Ramos (cell line): ENCODE measurements around the gene SLC24A2.
"Not testable (repeated sequence)": the region's sequence is repeated elsewhere in the genome, so short reads cannot be mapped to it uniquely, and the experiment has no call there.

Experiments
- in situ Hi-C: fragments of 300-500 bp; cut with MboI; formaldehyde crosslinking; loops from one replicate; pipeline ENCODE4 v1.14.3; 2022; ENCODE audit warnings: low sequenced_read_pairs; ENCODE audit not compliant: unreplicated experiment

Gene SLC24A2

GRCh38 chr9:19788614-19789271, at the start of gene SLC24A2:
TSS of gene SLC24A2 (minus strand) at chr9:19789037.
- in situ Hi-C loops, result no loop called here

DNA sequence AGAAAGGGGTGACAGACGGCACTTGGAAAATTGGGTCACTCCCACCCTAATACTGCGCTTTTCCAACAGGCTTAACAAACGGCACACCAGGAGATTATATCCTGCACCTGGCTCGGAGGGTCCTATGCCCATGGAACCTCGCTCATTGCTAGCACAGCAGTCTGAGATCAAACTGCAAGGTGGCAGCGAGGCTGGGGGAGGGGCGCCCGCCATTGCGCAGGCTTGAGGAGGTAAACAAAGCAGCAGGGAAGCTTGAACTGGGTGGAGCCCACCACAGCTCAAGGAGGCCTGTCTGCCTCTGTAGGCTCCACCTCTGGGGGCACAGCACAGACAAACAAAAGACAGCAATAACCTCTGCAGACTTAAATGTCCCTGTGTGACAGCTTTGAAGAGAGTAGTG, 44.5 kb upstream of the SLC24A2 start:
- in situ Hi-C loops, result not testable (repeated sequence)

- in situ Hi-C loops, result no loop called here
Measured at GRCh38 chr9:19830796-19831195, 42.0 kb upstream of the SLC24A2 start.

DNA sequence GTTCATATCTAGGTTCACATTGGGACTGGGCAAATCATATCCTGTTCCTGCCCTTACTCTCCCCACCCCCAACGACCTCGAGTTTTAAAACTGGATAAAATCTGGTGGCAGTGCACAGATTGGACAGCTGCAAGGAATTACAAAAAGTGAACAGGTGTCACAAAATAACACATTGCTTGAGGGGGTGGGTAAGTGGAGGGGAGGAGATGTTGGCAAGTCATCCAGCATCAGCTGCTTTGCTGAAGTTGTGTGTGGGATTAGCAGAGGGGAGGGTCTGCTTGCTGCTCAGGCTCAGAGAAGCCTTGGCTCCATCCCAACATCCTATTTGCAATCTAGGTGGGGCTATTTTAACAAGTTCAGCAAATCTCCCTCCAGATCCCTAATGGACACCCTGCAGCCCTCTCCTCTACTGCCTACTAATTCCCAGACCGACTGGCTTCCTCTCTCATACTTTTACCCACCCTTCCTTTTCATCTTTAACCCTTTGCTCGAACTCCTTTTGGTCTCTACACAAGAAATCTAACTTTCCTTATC, 39.8 kb upstream of the SLC24A2 start:
- in situ Hi-C loops, result no loop called here

GRCh38 chr9:19816769-19817168, 27.9 kb upstream of the SLC24A2 start:
- in situ Hi-C loops, result no loop called here

DNA sequence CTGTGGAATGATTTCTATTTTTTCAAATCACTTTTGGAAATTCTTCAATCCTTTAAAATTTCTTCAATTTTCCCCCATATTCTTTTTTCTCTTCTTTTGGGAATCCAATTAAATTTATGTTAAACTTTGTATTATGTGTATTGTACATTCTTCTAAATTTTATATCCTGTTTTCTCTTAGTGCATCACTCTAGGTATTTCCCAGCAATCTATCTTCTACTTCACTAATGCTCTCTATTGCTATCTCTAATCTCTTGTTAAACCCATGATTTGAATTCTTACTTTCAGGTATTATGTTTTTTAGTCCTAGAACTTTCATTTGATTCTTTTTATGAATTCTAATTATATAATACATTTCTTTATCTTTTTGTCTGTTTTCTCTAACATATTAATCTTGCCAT, 23.4 kb upstream of the SLC24A2 start:
- in situ Hi-C loops, result no loop called here

GRCh38 chr9:19809422-19810269, 20.8 kb upstream of the SLC24A2 start:
- in situ Hi-C loops, result no loop called here

GRCh38 chr9:19807182-19807892, 18.5 kb upstream of the SLC24A2 start:
- in situ Hi-C loops, result no loop called here

DNA sequence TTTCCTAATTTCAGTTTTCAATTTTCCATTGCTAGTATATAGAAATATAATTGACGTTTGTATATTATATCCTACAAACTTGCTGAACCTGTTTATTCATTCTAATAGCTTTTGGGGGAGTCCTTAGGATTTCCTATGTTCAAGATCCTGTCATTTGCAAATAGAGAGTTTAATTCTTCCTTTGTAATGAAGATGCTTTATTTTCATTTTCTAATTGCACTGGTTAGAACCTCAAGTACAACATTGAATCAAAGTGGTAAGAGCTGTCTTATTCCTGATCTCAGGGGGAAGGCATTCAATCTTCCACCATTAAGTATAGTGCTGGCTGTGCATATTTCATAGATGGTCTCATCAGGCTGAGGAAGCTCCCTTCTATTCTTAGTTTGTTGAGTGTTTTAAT, 15.6 kb upstream of the SLC24A2 start:
- in situ Hi-C loops, result no loop called here

DNA sequence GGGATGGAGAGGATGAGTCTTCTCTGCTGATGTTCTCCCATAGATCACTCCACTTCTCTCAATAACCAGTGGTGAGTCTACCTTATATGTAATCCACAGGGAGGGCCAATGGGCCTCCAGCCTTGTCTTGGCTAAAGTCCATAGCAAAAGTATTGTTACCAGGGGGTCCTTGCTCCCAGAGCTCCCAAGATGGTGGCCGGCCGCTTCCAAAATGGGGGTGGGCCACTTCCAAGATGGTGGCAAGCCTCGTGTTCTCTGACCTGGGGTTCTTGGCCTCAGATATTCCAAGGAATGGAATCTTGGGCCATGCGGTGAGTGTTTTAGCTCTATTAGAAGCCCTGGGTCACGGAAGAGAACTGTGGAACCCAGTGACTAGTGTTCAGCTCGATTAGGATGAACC, 12.0 kb upstream of the SLC24A2 start:
- in situ Hi-C loops, result no loop called here

DNA sequence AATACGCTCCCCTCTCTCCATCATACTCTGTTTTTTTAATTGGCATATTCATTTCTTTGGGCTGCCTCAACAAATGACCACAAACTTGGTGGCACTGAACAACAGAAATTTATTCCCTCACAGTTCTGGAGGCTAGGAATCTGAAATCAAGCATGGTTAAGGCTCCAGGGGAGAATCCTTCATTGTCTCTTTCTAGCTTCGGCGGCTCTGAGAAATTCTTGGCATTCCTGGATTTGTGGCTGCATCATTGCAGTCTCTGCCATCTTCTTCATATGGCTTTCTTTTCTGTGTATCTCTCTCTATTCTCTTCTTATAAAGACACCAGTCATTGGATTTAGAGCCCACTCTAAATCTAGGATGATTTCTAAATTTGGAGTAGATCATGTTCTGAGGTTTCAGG, 10.9 kb upstream of the SLC24A2 start:
- in situ Hi-C loops, result no loop called here

- in situ Hi-C loops, result no loop called here
Measured at GRCh38 chr9:19788152-19788551, 685 bp downstream of the SLC24A2 start.

DNA sequence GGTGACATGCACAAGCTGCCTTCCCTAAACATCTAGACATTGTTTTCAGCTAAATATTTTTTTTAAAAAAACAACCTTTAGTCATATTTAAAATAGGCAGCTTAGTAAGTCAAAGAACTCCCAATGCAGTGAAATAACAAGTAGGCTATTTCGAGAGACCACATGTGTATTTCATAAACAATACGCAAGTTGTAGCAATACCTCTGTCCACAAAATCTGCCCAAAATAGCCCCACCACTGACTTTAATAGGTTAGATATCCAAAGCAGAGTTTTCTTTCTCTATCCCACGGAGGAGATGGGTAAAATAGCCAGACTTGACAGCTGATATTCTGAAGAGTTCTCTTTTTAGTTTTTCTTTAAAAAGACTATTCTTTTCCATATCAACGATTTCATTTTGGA, 1.2 kb downstream of the SLC24A2 start:
- in situ Hi-C loops, result no loop called here

DNA sequence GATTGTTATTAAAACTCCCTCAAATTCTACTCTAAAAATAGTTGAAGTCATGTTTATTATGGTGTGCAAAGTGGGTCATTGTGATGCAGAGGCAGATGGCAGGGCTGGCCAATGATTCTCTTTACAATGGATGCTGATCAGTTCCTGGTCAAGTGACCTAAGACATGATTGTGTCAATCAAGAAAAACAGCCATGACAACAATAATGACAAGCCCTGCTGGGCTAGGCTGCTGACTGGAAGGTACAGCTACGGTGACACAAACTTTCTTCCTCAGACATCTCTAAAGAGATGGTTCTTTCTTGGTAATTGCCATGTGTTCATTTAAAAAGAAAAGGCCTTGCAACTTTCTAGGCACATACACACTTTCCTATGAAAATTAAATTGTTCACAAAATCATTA, 3.6 kb downstream of the SLC24A2 start:
- in situ Hi-C loops, result no loop called here

GRCh38 chr9:19784136-19784535, 4.7 kb downstream of the SLC24A2 start:
- in situ Hi-C loops, result no loop called here

GRCh38 chr9:19783500-19783899, 5.3 kb downstream of the SLC24A2 start:
- in situ Hi-C loops, result no loop called here

DNA sequence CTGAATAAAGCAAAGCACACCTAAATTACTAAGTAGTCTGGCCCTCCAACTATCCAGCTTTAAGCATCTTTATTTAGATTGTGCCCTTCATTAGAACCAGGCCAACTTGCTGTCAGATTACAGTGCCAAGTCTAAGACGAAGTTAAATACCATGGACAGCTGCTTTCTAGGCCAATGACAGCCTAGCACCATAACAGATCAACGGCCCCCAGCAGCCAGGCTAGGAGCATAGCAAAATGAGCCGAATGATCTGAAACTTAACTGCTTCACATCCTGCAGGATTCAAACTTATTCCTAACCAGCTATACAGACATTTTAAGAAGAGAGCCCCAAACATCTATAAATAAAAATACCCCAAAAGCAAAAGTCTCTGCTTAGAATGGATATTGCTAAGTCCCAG, 6.8 kb downstream of the SLC24A2 start:
- in situ Hi-C loops, result no loop called here

DNA sequence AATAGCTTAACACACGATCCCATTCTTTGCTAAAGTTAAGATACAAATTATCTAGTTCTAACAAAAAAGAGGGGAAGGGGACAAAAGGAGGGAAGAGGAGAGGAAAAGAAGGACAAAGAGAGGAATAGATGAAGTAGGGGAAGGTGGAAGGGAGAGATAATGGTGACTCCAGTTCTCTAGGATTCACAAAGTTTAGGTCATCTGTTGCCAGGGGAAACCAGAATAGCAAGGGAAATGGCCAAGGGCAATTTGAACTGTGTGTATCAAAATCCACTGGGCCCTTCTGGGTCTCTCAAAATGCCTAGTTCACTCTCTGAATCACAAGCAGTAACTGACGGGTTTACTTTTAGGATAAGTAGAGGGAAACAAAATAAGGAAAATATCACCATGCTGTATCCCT, 7.6 kb downstream of the SLC24A2 start:
- in situ Hi-C loops, result no loop called here

DNA sequence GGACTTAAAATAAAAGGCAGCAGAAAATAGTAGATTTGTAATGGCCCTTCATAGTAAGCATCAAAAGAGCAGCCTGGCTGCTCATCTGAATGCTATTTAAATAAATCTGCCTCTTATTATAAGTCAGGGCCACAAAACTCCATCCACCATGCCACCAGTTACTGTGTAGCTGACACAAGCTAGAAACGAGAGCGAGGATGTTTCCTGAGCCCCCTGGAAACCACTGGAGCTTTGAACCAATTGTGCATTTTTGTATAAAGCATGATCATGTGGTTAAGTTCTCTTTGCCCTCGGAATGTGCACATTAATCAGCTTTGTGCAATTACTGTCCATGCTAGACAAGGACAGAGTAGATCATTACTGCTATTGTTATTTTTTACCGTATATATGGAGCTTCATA, 17.4 kb downstream of the SLC24A2 start:
- in situ Hi-C loops, result no loop called here

- in situ Hi-C loops, result no loop called here
Measured at GRCh38 chr9:19770973-19771372, 17.9 kb downstream of the SLC24A2 start.

- in situ Hi-C loops, result no loop called here
Measured at GRCh38 chr9:19769213-19769612, 19.6 kb downstream of the SLC24A2 start.
